Heart left ventricle (tissue), 16 donors: ENCODE results near the gene TMC2. TPM values are rescaled to one million over a fixed set of nuclear protein-coding genes. Genes with fewer than 3 reads are reported as not detected.

ENCODE experiments used
- ATAC-seq, 4 donors: fragments of 200-7000 bp; cut with Tn5 transposase; one replicate each; pipeline ENCODE4 v1.9.1; 2020 to 2022; ENCODE audit warnings: moderate library complexity in 4 of 4, mild to moderate bottlenecking in 3 of 4, moderate number of reproducible peaks in 1 of 4
- DNase-seq, 5 donors: peaks; one replicate each; pipeline ENCODE4 v3.0.0-alpha.2; 2020
- H3K27ac ChIP-seq, 12 donors: fragments of 200-600 bp; sonication (generic) in 4 of 12; one replicate each; pipeline versions ENCODE4 v1.5.0 to v1.8.0; 2016 to 2022; ENCODE audit warnings: mild to moderate bottlenecking in 2 of 12
- H3K27me3 ChIP-seq, 9 donors: fragments of 200-600 bp; sonication (generic) in 2 of 9; one replicate each; pipeline versions ENCODE4 v1.5.1 to v1.8.0; 2016 to 2022; ENCODE audit warnings: mild to moderate bottlenecking in 3 of 9
- H3K36me3 ChIP-seq, 9 donors: fragments of 200-600 bp; sonication (generic) in 2 of 9; one replicate each; pipeline versions ENCODE4 v1.5.0 to v1.8.0; 2018 to 2022; ENCODE audit warnings: mild to moderate bottlenecking in 2 of 9
- H3K4me1 ChIP-seq, 12 donors: fragments of 200-600 bp; sonication (generic) in 4 of 12; one replicate each; pipeline versions ENCODE4 v1.5.0 to v1.8.0; 2016 to 2022; ENCODE audit warnings: mild to moderate bottlenecking in 3 of 12
- H3K4me3 ChIP-seq, 12 donors: fragments of 200-600 bp; sonication (generic) in 4 of 12; one replicate each; pipeline versions ENCODE4 v1.5.0 to v1.8.0; 2017 to 2022; ENCODE audit warnings: mild to moderate bottlenecking in 9 of 12, moderate library complexity in 4 of 12
- H3K9me3 ChIP-seq, 12 donors: fragments of 200-600 bp; sonication (generic) in 4 of 12; one replicate each; pipeline versions ENCODE4 v1.5.0 to v1.8.0; 2016 to 2022; ENCODE audit warnings: mild to moderate bottlenecking in 1 of 12
- POLR2A ChIP-seq, 2 donors: fragments of 450-650 bp; IDR thresholded peaks; one replicate each; pipeline ENCODE4 v1.6.1; 2017; ENCODE audit warnings: antibody characterized with exemption in 2 of 2, mild to moderate bottlenecking in 2 of 2, moderate library complexity in 2 of 2
- WGBS, 4 donors: extraction: QIAGEN DNeasy Blood & Tissue Kit in 2 of 4; methylation state at CpG; one replicate each; pipeline versions ENCODE4 v1.1.5 to v1.1.7; 2013 to 2018; 5-methylcytosine and 5-hydroxymethylcytosine counted together
- intact Hi-C, 10 donors: fragments of 100-400 bp; cut with DNase I; formaldehyde crosslinking; loops; one replicate each; pipeline versions ENCODE4 v1.11.1 to v1.14.2; 2022
- polyA plus RNA-seq, 2 donors: library from polyadenylated mRNA; stranded (reverse); fragments of 200-250 nt; gene quantifications; one replicate each; pipeline ENCODE4 v1.2.3, GENCODE V29; 2013
- total RNA-seq, 9 donors: library from RNA; depleted of rRNA in 2 of 9; stranded (reverse); fragments of >200 nt in 2 of 9; fragmentation: NEBNext Ultra II Directional in 3 of 9; extraction: Animal tissue kit (Norgen Biotek cat#: 25700) in 3 of 9; gene quantifications; one replicate each; pipeline versions ENCODE4 v1.1.0 to v1.2.4, GENCODE V29; 2016 to 2023
- TF ChIP-seq, protein P1 (sequence below), 12 donors: fragments of 200-600 bp; sonication (generic) in 4 of 12; IDR thresholded peaks; one replicate each; pipeline versions ENCODE4 v1.5.0 to v1.8.0; 2018 to 2022; ENCODE audit warnings: antibody characterized with exemption in 12 of 12, mild to moderate bottlenecking in 5 of 12
- donor health status: ischemic (EF 13 %, LVEDD 7.1; RV severe dilation, severe dysfunction).
- donor health status: healthy with polysubstance abuse.
- donor health status: DM: no; HTN: yes; CAD: no.
- donor health status: DM: no; HTN: no; CAD: no.
- donor health status: ischemic (EF 25% LVEDD 6.9; RV normal size, moderate dysfunction).
- donor health status: ischemic (EF 25% LVEDD 5.7; RV mildly dilated, moderate dysfunction).
- donor health status: healthy.
- donor health status: DM: yes; HTN: yes; CAD: no.
- donor health status: ischemic (EF 35%, LVEDD 5.7; RV mildly dilated, moderate dysfunction).
- donor health status: nonischemic (EF 11% LVEDD 7.7; RV severe dilation, severe dysfunction).
- donor health status: DM: yes; HTN: yes; CAD: no.
- donor health status: PGD.
- donor health status: ischemic (EF 29% LVEDD 5.4; RV normal size, mild dysfunction).
- donor health status: nonischemic (EF 23%, LVEDD 6.1; RV moderate dilation, normal function).

TMC2 gene
- total and polyA plus RNA-seq, 11 donors, result not detected

DNA sequence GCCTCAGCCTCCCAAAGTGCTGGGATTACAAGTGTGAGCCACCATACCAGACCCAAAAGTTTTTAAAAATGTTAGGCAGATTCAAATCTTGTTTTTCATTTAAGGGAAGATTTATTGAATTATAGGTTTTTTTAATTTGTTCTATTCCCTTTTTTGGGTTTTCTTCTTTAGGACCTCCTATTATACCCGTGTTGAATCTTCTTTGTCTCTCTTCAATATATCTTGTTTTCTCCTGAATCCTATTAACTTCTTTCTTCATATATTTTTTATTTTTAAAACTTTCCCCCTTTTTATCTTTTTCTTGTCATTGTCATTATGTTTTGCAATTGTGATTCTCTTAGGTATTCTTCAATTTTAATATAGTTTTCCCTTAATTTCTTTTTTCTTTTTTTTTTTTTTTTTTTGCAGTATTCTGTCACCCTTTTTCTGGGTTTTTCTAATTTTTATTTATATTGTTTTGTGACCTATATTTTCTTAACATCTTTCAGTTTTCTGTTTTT, 70.2 kb downstream of the TMC2 start:
- ATAC-seq, result no peak
- TF ChIP-seq, protein P1, sequence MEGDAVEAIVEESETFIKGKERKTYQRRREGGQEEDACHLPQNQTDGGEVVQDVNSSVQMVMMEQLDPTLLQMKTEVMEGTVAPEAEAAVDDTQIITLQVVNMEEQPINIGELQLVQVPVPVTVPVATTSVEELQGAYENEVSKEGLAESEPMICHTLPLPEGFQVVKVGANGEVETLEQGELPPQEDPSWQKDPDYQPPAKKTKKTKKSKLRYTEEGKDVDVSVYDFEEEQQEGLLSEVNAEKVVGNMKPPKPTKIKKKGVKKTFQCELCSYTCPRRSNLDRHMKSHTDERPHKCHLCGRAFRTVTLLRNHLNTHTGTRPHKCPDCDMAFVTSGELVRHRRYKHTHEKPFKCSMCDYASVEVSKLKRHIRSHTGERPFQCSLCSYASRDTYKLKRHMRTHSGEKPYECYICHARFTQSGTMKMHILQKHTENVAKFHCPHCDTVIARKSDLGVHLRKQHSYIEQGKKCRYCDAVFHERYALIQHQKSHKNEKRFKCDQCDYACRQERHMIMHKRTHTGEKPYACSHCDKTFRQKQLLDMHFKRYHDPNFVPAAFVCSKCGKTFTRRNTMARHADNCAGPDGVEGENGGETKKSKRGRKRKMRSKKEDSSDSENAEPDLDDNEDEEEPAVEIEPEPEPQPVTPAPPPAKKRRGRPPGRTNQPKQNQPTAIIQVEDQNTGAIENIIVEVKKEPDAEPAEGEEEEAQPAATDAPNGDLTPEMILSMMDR (IDR thresholded peaks at IDR 0.05), result no peak
- no peak for TF ChIP-seq POLR2A (IDR thresholded peaks at IDR 0.05)
- H3K4me3 ChIP-seq, result no peak overlapping the region
- H3K4me1 ChIP-seq, result no peaks in the 10 kb centered on the region
- peaks cover 0 to 23% (median 11%) of the 10 kb centered on the region in 12 donors for H3K9me3 ChIP-seq
- H3K36me3 ChIP-seq, result no peaks in the 10 kb centered on the region
- 88 to 96% (median 90%) methylated on average over 1 of the region's 1 CpG for WGBS, 4 donors
- no peak overlapping the region for H3K27ac ChIP-seq
- intact Hi-C loops, result no loop called here
- peaks cover 0 to 7% (median 0%) of the 10 kb centered on the region in 9 donors for H3K27me3 ChIP-seq
- no peak for DNase-seq

DNA sequence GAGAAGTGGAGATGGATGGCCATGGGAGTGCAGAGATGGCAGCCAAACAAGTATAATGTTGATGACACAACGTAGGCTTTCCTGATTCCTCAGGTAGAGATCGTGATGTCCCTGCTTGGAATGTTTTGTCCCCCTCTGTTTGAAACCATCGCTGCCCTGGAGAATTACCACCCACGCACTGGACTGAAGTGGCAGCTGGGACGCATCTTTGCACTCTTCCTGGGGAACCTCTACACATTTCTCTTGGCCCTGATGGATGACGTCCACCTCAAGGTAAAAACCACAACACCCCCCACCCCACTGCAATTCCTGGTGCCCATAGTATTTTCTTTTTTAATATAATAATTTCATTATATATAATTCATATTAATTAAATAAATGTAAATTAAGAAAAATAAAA, 74.0 kb downstream of the TMC2 start:
- Histone ChIP-seq H3K4me1 (no peaks in the 10 kb centered on the region), H3K27me3 (peaks cover 0 to 8% (median 3%) of the 10 kb centered on the region in 9 donors), H3K27ac (no peak overlapping the region), H3K4me3 (no peak overlapping the region), H3K9me3 (peaks cover 0 to 25% (median 13%) of the 10 kb centered on the region in 12 donors), H3K36me3 (no peaks in the 10 kb centered on the region)
- no peak for TF ChIP-seq POLR2A (IDR thresholded peaks at IDR 0.05)
- TF ChIP-seq, protein P1 (IDR thresholded peaks at IDR 0.05), result no peak
- intact Hi-C loops, result no loop called here
- 75 to 87% (median 77%) methylated on average over 6 of the region's 6 CpGs for WGBS, 4 donors
- no peak for ATAC-seq
- DNase-seq, result no peak

DNA sequence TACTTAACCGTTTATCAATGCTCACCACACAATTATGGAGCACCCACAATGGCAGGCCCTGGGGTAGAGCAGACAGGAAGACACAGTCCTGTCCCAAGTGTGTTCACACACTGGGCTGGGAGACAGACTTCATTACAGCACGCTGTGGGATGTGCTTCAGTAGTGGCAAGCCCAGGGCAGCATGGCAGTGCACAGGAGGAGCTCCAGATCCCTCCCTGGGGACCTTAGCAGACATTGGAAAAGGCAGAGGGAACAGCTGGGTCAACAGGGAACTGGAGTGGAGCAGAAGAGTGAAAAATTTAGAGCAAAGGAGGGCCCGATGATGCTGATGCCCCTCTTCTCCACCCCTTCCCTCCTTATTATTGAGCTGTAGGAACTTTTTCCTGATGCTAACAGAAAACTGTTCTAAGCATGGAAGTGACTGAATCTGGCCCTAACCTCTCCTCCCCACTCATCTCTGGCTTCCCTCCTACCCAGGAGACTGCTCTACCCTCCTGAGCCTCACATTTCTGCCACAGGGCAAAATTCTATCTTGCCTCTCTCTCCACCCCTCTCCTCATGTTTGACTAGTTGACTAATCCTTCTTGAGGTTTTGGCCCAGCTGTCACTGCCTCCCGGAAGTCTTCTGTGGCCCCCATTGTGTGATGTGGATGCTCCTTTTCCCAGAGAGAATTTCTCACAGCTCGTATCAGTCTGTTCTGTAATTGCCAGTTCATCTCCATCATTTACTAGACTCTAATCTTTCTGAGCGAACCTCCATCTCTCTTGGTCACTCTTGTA, 74.8 kb downstream of the TMC2 start:
- Histone ChIP-seq H3K36me3 (no peaks in the 10 kb centered on the region), H3K4me1 (no peaks in the 10 kb centered on the region), H3K9me3 (peaks cover 0 to 20% (median 8%) of the 10 kb centered on the region in 12 donors), H3K27me3 (peaks cover 0 to 8% (median 3%) of the 10 kb centered on the region in 9 donors), H3K27ac (no peak overlapping the region), H3K4me3 (no peak overlapping the region)
- WGBS, 4 donors, result 59 to 75% (median 70%) methylated on average over 6 of the region's 6 CpGs
- ATAC-seq, result no peak
- TF ChIP-seq, protein P1 (IDR thresholded peaks at IDR 0.05), result no peak
- no peak for TF ChIP-seq POLR2A (IDR thresholded peaks at IDR 0.05)
- no peak for DNase-seq
- intact Hi-C loops, result no loop called here

DNA sequence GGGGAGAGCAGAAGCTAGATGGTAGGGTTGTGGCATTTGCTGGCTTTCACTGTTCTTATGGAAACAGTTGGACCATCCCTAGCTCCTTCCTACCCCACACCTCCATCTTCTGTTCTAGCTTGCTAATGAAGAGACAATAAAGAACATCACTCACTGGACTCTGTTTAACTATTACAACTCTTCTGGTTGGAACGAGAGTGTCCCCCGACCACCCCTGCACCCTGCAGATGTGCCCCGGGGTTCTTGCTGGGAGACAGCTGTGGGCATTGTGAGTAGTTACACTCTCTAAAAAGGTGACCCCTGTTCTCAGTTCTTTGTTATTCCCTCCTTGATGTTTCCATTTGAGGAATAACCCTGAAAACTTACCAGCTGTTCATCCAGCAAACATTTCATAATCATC, 75.7 kb downstream of the TMC2 start:
- no peak for DNase-seq
- Histone ChIP-seq H3K36me3 (no peaks in the 10 kb centered on the region), H3K9me3 (peaks cover 0 to 10% (median 2%) of the 10 kb centered on the region in 12 donors), H3K4me1 (no peaks in the 10 kb centered on the region), H3K27me3 (peaks cover 0 to 8% (median 3%) of the 10 kb centered on the region in 9 donors), H3K27ac (no peak overlapping the region), H3K4me3 (no peak overlapping the region)
- WGBS, 4 donors, result 87 to 91% (median 89%) methylated on average over 3 of the region's 3 CpGs
- ATAC-seq, result no peak
- TF ChIP-seq, protein P1 (IDR thresholded peaks at IDR 0.05), result no peak
- no peak for TF ChIP-seq POLR2A (IDR thresholded peaks at IDR 0.05)
- intact Hi-C loops, result no loop called here
